Nephron (organoid): ENCODE data around the gene ARHGEF9.

Experiments used
- H3K27ac Mint-ChIP-seq, 3 experiments: 2 replicates each; pipeline ENCODE4 v1.8.0; 2020; ENCODE audit warnings: mixed read lengths in 3 of 3, mild to moderate bottlenecking in 2 of 3, moderate library complexity in 1 of 3
- H3K27me3 Mint-ChIP-seq: 2 replicates; pipeline ENCODE4 v1.8.0; 2021; ENCODE audit warnings: low read depth, mild to moderate bottlenecking, moderate library complexity, mixed read lengths
- H3K36me3 Mint-ChIP-seq: 2 replicates; pipeline ENCODE4 v1.8.0; 2020; ENCODE audit warnings: low read depth, mixed read lengths
- H3K4me1 Mint-ChIP-seq: 2 replicates; pipeline ENCODE4 v1.8.0; 2020; ENCODE audit warnings: mixed read lengths
- H3K4me3 Mint-ChIP-seq, 3 experiments: 2 replicates each; pipeline ENCODE4 v1.8.0; 2020; ENCODE audit warnings: mild to moderate bottlenecking in 3 of 3, mixed read lengths in 3 of 3, moderate library complexity in 2 of 3
- H3K9me3 Mint-ChIP-seq: 2 replicates; pipeline ENCODE4 v1.8.0; 2020; ENCODE audit warnings: mixed read lengths
- TF ChIP-seq, protein P1 (sequence below), 3 experiments: fragments of 200-600 bp; sonication (generic); IDR thresholded peaks; one replicate each; pipeline ENCODE4 v1.5.0; 2021; ENCODE audit warnings: antibody characterized with exemption in 3 of 3; ENCODE audit not compliant: unreplicated experiment in 3 of 3

Gene ARHGEF9

GRCh38 chrX:63765712-63766111, 19.3 kb downstream of the ARHGEF9 start:
- Mint-ChIP-seq H3K9me3 (peaks cover 27% of the 10 kb centered on the region), H3K4me1 (no peaks in the 10 kb centered on the region), H3K36me3 (peaks cover 26% of the 10 kb centered on the region), H3K27me3 (no peaks in the 10 kb centered on the region), H3K27ac (no peak overlapping the region), H3K4me3 (no peak overlapping the region)
- TF ChIP-seq, protein P1, sequence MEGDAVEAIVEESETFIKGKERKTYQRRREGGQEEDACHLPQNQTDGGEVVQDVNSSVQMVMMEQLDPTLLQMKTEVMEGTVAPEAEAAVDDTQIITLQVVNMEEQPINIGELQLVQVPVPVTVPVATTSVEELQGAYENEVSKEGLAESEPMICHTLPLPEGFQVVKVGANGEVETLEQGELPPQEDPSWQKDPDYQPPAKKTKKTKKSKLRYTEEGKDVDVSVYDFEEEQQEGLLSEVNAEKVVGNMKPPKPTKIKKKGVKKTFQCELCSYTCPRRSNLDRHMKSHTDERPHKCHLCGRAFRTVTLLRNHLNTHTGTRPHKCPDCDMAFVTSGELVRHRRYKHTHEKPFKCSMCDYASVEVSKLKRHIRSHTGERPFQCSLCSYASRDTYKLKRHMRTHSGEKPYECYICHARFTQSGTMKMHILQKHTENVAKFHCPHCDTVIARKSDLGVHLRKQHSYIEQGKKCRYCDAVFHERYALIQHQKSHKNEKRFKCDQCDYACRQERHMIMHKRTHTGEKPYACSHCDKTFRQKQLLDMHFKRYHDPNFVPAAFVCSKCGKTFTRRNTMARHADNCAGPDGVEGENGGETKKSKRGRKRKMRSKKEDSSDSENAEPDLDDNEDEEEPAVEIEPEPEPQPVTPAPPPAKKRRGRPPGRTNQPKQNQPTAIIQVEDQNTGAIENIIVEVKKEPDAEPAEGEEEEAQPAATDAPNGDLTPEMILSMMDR (IDR thresholded peaks at IDR 0.05; ENCODE audit: unreplicated experiment in 3 of 3) = no peak

- H3K36me3 Mint-ChIP-seq = peaks cover 19% of the 10 kb centered on the region
- TF ChIP-seq, protein P1 (IDR thresholded peaks at IDR 0.05; ENCODE audit: unreplicated experiment in 3 of 3) = no peak
- peaks cover 25% of the 10 kb centered on the region for H3K9me3 Mint-ChIP-seq
- H3K4me1 Mint-ChIP-seq = no peaks in the 10 kb centered on the region
- no peak overlapping the region for H3K27ac Mint-ChIP-seq
- no peaks in the 10 kb centered on the region for H3K27me3 Mint-ChIP-seq
- no peak overlapping the region for H3K4me3 Mint-ChIP-seq
Measured at GRCh38 chrX:63764946-63765345, 20.1 kb downstream of the ARHGEF9 start.

- Mint-ChIP-seq H3K27ac (no peak overlapping the region), H3K27me3 (no peaks in the 10 kb centered on the region), H3K4me3 (no peak overlapping the region), H3K4me1 (no peaks in the 10 kb centered on the region), H3K36me3 (peaks cover 6% of the 10 kb centered on the region), H3K9me3 (peaks cover 6% of the 10 kb centered on the region)
- TF ChIP-seq, protein P1 (IDR thresholded peaks at IDR 0.05; ENCODE audit: unreplicated experiment in 3 of 3) = no peak
Measured at GRCh38 chrX:63761639-63762038, 23.4 kb downstream of the ARHGEF9 start.

GRCh38 chrX:63758011-63758410, 27.0 kb downstream of the ARHGEF9 start:
- TF ChIP-seq, protein P1 (IDR thresholded peaks at IDR 0.05; ENCODE audit: unreplicated experiment in 3 of 3) = no peak

DNA sequence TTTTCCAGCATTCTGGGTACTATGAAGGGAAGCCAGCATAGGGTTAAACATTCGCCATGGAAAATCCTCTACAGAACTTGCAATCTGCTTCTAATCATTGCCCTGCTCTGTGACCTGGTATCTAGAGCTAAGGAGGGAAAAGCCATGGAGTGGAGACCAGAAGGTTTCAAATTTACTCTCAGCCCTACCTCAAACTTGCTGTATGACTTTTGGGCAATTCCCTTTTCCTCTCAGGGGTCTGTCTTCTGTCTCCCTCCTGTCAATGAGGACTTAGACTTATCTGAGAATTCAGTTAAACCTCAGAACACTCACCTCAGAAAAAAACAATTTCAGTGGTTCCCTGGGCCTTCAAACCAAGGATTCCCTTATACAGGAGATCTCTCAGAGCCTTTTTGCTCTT, 29.1 kb downstream of the ARHGEF9 start:
- Mint-ChIP-seq H3K4me1 (peaks cover 33% of the 10 kb centered on the region), H3K9me3 (peaks cover 3% of the 10 kb centered on the region), H3K27ac (peak overlapping the region in 1 of 3 experiments; percentile 99)

More at GRCh38 chrX:63758011-63758410, 27.0 kb downstream of the ARHGEF9 start:
- Mint-ChIP-seq H3K27me3 (no peaks in the 10 kb centered on the region), H3K4me1 (peaks cover 14% of the 10 kb centered on the region), H3K9me3 (no peaks in the 10 kb centered on the region), H3K4me3 (no peak overlapping the region), H3K27ac (no peak overlapping the region), H3K36me3 (no peaks in the 10 kb centered on the region)

More for the DNA sequence above, 29.1 kb downstream of the ARHGEF9 start:
- TF ChIP-seq, protein P1 (IDR thresholded peaks at IDR 0.05; ENCODE audit: unreplicated experiment in 3 of 3) = no peak
- peak overlapping the region in 1 of 3 experiments; percentile 96 for H3K4me3 Mint-ChIP-seq
- no peaks in the 10 kb centered on the region for H3K27me3 Mint-ChIP-seq
- H3K36me3 Mint-ChIP-seq = no peaks in the 10 kb centered on the region
